HG03159 (cell line): ENCODE measurements around the gene SHCBP1.
"Not testable (repeated sequence)": the region's sequence is repeated elsewhere in the genome, so short reads cannot be mapped to it uniquely, and the experiment has no call there.

ENCODE experiments used
- ATAC-seq: cut with Tn5 transposase; IDR thresholded peaks from one replicate; pipeline ENCODE4 v1.9.1; 2021; ENCODE audit warnings: mild to moderate bottlenecking, moderate library complexity; ENCODE audit not compliant: unreplicated experiment

The SHCBP1 gene

DNA sequence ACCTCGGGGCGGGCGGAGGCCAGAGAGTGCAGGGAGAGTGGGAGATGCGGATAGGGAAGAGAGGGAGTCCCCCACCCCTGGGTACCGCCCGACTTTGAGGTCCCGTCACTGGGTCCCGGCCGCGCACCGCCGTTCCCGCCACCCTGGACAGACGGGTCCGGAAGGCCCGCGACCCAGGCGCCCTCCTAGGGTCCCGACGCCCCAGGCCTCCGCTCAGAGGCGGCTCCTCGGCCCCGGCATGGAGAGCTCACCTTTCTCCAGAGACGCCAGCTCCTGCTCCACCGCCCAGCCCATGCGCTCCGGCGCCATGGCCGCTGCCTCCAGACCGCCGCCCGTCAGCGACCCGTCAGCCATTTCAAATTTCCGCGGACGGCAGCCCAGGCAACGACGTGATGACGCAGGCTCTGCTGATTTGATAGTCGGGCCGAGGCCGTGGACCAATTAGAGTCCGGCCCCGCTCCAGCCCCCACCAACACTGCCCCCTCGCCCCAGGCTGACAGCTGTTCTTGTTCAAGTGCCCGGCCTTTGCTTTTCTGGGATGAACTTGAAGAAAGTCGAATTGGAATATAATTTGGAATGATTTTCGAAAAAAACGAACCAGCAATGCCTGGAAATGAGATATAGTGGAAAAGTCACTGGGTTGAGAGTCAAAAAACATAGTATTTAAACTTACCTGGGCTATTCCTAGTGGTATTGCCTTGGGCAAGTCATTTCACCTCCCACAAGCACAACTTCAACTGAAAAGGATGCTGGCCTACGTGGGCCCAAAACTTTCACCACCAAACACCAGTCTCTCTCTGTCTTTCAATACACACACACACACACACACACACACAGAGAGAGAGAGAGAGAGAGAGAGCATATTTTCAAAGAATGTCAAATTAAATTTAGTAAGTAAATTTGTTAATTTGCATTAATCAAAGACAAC, at the start of gene SHCBP1:
TSS of gene SHCBP1 (minus strand) at position 374 of the 928 bp plus-strand sequence. CDS start at position 354, 20 bp downstream.
- ATAC-seq = peak; percentile 92

GRCh38 chr16:46662123-46662522, 40.9 kb upstream of the SHCBP1 start:
- ATAC-seq = no peak

- ATAC-seq = peak; percentile 92
These were observed 37.7 kb upstream of the SHCBP1 start for GRCh38 chr16:46658925-46659324.

- no peak for ATAC-seq
These were observed 30.1 kb upstream of the SHCBP1 start for GRCh38 chr16:46651305-46651704.

- no peak for ATAC-seq
These were observed 29.1 kb upstream of the SHCBP1 start for GRCh38 chr16:46650254-46650623.

- no peak for ATAC-seq
These were observed 28.5 kb upstream of the SHCBP1 start for GRCh38 chr16:46649588-46650253.

DNA sequence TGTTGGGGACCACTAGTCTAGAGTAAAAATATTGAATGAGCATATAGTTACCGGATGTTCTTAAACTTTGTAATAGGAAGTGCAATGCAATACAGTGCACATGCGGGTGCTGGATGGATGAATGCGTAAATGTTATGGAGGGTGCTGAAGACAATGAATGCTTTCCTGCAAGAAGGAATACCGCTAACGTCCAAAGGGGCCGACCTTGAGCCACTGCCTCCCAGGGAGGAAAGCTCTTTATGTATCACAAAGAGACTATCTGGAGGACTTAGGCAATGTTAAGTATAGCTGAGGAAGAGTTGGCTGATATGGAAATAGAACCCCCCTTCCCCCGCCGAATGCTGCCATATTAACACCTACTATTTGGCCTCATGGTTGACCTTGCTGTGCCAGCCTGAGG, 27.5 kb upstream of the SHCBP1 start:
- no peak for ATAC-seq

DNA sequence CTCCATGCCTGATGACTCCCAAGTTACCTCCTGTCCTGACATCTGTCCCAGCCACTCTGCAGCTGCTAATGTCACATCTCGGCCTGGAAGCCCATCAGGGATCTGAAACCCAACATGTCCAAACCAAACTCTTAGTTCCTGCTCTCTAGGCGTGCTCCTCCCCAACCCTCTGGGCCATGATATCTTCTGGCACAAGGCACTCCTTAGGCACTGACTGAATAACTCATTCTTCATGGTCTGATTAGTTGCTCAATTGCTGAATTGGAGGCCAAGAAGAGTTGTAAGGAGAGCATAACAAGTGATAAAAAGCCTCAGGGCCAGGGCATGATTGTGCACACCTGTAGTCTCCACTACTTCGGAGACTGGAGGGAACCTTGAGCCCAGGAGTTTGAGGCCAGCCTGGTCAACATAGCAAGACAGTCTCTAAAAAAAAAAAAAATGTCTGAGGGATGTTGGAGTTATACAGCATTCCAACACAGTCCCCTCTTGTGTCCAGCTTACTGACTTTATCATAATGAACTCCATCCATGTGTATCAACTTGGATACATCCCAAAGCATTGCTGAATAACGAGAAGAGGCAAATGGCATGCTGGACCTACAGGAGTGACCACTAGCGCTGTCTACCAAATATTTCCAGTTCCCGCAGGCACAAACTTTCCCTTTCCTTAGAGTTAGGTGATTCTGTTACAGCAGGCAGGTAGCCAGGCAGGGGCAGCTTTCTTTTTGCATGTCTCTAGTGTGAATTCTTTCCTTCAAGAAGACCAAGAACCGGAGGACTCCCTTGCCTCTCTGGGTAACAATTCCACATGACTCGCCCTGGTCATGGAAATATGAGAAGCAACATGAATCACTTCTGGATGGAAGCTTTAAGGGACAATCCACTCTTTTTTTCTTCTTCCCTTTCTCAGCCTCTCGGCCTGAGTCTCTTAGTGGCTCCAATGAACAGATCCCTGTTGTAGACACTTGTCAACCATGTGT, 18.1 kb upstream of the SHCBP1 start:
- no peak for ATAC-seq

DNA sequence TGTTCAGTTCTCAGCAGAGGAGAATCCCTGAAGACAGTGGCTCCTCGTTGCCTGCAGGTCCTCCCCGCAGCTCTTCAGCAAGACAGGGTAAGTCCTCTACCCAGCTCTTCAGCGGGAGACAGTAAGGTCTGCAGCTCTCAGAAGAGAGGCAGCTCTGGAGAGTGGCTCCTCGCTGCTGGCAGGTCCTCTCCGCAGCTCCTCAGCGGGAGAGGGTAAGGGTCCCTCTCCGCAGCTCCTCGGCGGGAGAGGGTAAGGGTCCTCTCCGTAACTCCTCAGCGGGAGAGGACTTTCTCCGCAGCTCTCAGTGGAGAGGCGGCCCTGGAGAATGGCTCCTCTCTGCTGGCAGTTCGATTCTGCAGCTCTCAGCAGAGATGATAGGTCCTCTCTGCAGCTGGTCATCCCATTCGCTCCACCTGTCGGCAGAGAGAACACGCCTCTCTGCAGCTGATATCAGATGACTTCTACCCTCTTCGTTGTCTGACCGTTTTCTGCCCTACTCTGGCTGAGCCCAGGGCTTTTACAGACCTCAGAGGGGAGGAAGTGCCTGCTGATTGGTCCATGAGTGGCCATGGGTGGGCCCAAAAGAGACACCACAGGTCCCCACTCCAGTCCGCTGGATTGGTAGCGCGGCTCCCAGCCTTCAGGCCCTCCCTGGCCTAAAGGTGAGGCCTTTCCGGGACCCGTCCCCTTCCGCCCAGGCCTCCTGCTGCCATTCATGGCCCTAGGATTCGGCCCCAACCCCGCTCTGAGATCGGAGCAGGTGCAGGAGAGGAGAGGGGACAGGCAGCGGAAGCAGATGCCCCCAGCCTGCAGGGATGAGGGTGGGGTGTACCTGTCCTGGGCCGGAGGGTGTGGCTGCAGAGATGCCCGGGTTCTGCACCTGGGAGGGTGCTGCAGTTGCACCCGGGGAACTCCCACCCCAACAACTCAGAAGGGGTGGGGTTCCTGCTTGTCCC, 11.9 kb upstream of the SHCBP1 start:
- ATAC-seq = no peak

DNA sequence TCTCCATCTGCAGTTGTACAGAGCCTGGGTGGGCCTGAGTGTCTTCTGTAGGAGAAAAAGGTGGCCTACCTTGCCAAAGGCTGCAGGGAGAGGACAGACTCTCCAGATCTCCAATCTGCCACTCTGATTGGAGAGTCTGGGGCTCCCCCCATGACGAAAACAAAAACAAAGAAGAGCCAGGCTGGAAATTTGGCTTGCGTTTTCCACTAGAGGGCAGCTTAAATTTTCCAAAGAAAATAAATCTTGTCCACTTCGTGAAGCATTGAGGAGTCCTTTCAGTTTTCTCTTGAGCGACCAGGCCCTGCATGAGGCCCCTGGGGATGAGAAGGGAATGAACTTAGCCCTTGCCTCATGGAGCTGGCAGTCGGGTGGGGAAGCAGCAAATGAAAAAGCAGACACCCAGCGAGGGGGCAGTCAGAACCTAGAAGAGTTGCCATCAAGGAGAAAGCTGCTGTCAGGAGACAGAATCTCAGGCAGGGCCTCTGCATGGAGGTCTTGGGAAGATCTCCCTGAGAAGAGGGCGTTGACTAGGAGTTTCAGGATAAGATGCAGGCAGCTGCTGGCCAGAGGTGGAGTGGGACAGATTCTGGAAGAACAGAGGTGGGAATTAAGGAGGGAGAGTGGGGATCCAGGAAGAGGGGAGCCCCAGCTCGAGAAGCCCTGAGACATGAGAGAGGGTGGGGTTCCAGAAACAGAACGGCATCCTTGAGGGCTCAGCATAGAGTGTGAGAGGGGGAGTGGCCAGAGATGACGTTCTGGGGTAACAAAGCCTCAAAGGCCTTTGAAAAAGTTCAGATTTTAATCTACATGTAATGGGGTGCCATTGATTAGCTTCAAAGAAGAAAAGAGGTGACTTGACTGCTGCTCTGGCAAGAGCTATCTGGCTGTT, 8.4 kb upstream of the SHCBP1 start:
- ATAC-seq = no peak

DNA sequence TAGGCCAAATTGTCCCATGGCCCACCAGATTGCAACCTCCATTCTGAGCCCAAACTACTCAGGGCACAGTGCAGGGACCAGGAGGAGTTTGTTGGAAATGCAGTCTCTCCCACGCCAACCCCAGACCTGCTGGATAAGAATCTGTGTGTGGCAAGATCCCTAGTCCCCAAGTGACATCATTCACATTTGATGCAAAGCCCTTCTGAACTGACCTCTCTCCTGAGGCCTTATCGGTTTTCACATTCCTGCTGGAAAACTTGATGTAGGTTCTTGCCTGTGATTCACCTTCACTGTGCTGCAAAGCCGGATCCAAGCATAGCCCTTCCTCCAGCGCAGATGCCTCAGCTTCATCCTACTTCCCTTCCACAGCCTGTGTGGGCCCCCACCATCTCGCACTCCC, 6.6 kb upstream of the SHCBP1 start:
- no peak for ATAC-seq

DNA sequence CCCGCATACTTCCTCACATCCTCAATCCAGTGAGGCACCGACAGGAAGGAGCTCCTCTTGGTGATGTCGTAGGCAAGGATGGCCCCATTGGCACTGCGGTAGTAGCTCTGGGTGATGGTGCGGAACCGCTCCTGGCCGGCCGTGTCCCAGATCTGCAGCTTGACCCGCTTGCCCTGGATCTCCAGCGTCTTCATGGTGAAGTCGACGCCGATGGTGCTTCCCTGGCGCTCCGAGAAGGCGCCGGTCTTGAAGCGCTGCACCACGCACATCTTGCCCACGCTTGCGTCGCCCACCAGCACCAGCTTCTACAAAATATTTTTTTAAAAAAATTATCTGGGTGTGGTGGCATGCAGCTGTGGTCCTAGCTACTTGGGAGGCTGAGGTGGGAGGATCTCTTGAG, 5.5 kb upstream of the SHCBP1 start:
- not testable (repeated sequence) for ATAC-seq

DNA sequence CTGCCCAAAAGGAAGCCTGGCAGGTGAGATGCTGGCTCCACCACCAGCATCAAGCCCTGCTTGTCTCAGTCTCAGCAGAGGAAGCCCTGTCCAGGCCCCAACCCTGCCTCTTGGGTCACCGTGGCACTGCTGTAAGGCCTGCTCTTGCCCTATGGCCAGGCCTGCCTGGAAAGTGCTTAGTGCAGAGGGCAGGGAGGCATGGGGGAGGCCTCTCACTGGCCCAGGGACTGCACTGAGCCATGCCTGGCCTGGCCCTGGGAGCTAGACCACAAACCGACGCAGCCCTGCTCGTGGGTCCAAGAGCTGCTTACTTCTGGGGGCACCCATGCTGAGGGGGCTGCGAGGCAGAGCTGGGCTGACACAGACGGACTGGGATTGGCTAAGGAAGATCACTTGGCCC, 3.7 kb upstream of the SHCBP1 start:
- ATAC-seq = not testable (repeated sequence)

GRCh38 chr16:46623707-46624106, 2.5 kb upstream of the SHCBP1 start:
- ATAC-seq = not testable (repeated sequence)

GRCh38 chr16:46623246-46623645, 2.1 kb upstream of the SHCBP1 start:
- ATAC-seq = not testable (repeated sequence)

- no peak for ATAC-seq
These were observed 926 bp upstream of the SHCBP1 start for GRCh38 chr16:46621934-46622676.

- peak; percentile 13 for ATAC-seq
These were observed 743 bp downstream of the SHCBP1 start for GRCh38 chr16:46620266-46621005.
